GM21447 (cell line): Measurements from ENCODE around the gene SF3B2.
"Not testable (repeated sequence)": the region's sequence is repeated elsewhere in the genome, so short reads cannot be mapped to it uniquely, and the experiment has no call there.

Experiments
- ATAC-seq: cut with Tn5 transposase; IDR thresholded peaks from one replicate; pipeline ENCODE4 v1.9.1; 2021; ENCODE audit not compliant: unreplicated experiment

The SF3B2 gene

GRCh38 chr11:66104057-66104638 is 52.0 kb downstream of the SF3B2 start:
- no peak for ATAC-seq

GRCh38 chr11:66106786-66107599 is 54.8 kb downstream of the SF3B2 start:
- ATAC-seq, result no peak

GRCh38 chr11:66107600-66108510 is 55.7 kb downstream of the SF3B2 start:
- no peak for ATAC-seq

GRCh38 chr11:66109294-66109693 is 57.1 kb downstream of the SF3B2 start:
- no peak for ATAC-seq

GRCh38 chr11:66111158-66111557 is 59.0 kb downstream of the SF3B2 start:
- no peak for ATAC-seq

GRCh38 chr11:66112041-66112491 is 59.9 kb downstream of the SF3B2 start:
- ATAC-seq, result no peak

GRCh38 chr11:66112601-66113499 is 60.7 kb downstream of the SF3B2 start:
- no peak for ATAC-seq

GRCh38 chr11:66114957-66115356 is 62.8 kb downstream of the SF3B2 start:
- ATAC-seq, result not testable (repeated sequence)

GRCh38 chr11:66115638-66116301 is 63.6 kb downstream of the SF3B2 start:
- peak; percentile 51 for ATAC-seq

- no peak for ATAC-seq
Measured at GRCh38 chr11:66116576-66117361, 64.6 kb downstream of the SF3B2 start.

- ATAC-seq, result no peak
Measured at GRCh38 chr11:66118847-66119246, 66.7 kb downstream of the SF3B2 start.
